GM13977 (cell line): Measurements from ENCODE around the gene RNF144B.

Experiments
- DNase-seq: peaks from one replicate; pipeline ENCODE4 v3.0.0; 2012; ENCODE audit warnings: low spot score
- CTCF ChIP-seq: IDR thresholded peaks from 2 replicates; pipeline ENCODE4 v1.5.1; 2012; ENCODE audit warnings: mild to moderate bottlenecking, control low read depth; ENCODE audit not compliant: insufficient read depth; ENCODE audit errors: extremely low read depth, missing control alignments
- in situ Hi-C: fragments of 300-500 bp; cut with MboI; formaldehyde crosslinking; loops from one replicate; pipeline ENCODE4 v1.12.0; 2022; ENCODE audit warnings: low sequenced_read_pairs, low pct_unique_long_range_greater_than_20kb, mixed read lengths, inconsistent platforms; ENCODE audit not compliant: unreplicated experiment

The RNF144B gene

DNA sequence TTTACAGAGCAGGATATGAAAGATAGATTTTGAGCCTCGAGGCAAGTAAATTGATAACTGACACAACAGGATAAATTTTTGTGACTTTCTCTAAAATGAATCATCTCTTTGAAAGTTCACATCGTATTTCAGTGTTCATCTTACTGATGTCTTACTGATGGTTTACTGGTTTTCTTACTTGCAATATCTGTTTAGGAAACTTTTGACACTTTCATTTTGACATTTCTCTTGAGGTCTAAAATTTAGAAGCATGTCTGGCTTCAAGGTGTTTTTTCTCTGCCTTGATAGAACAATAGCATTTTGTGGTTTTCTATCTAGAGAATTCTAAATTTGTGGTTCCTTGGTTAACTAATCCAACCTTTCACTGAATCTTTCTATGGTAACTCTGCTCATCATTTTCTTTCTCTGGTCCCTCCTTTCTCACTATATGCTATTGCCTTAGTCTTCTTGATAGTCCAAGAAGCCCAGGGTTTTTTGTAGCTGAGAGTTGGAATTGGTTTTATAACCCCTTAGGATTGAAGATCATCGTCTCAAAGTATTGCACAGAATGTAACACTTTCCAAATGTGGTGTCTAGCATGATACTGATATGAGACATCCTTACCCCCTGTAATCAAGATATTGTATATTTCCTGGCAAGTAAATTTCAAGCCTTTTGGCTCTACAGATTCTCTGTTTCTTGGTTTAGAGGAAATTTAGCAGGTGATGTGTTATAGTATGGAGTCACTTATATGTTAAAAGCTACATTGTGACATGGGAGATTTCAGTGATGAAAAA, 98.7 kb downstream of the RNF144B start:
- no peak for DNase-seq
- in situ Hi-C loops: no loop called here
- TF ChIP-seq CTCF: no peak

- TF ChIP-seq CTCF: no peak
- no peak for DNase-seq
- in situ Hi-C loops: no loop called here
These were observed 100.9 kb downstream of the RNF144B start for GRCh38 chr6:18488004-18488403.

GRCh38 chr6:18488526-18489270, 101.5 kb downstream of the RNF144B start:
- in situ Hi-C loops: no loop called here
- DNase-seq: no peak
- TF ChIP-seq CTCF: no peak

DNA sequence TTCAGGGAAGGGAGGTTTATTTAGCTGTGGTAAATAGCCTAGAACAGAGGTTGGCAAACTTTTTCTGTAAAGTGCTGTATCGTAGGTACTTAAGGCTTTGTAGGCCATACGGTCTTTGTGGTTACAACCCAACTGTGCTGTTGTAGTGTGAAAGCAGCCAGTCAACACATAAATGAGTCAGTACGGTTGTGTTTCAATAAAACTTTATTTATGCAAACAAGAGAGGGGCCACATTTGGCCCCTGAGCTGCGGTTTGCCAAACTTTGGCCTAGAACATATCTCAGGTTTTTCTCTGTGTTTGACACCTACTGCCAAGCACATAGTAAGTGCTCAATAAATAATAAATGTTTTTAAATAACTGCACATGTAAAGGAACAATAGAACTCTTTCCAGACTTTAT, 102.2 kb downstream of the RNF144B start:
- no peak for DNase-seq
- no peak for TF ChIP-seq CTCF
- in situ Hi-C loops: no loop called here

DNA sequence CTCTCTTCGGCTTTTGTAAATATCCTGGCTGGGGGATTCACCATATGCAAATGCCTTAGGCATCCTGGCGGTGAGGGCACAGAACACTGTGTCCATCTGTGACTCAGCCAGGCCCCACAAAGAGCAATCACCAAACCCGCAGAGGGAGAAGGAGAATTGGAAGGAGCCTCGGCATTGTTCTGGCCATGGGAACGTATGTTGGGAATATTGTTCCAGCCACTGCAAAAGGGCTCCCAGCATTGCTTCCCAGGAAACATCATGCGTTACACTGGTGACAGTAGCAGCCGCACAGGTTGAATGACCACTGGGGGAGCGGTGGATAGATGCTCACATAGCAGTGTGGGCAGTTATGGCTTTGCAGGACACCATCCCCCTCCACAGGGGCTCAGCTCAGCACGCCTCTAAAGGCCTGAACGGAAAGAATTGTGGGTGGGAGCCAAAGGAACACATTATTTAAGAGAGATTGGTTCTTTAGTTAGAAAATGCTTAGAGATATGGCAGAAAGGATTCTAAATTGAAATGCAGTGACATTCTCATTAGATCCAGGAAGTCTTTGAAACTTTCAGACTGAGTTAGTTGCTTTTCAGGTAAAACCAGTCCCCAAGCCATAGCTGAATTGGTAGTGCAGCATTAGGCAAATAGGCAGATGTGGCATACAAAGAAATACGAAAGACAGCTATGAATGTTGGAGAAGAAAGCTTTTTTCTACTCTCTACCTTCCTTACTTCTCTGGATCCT, 104.3 kb downstream of the RNF144B start:
- in situ Hi-C loops: no loop called here
- no peak for DNase-seq
- no peak for TF ChIP-seq CTCF

DNA sequence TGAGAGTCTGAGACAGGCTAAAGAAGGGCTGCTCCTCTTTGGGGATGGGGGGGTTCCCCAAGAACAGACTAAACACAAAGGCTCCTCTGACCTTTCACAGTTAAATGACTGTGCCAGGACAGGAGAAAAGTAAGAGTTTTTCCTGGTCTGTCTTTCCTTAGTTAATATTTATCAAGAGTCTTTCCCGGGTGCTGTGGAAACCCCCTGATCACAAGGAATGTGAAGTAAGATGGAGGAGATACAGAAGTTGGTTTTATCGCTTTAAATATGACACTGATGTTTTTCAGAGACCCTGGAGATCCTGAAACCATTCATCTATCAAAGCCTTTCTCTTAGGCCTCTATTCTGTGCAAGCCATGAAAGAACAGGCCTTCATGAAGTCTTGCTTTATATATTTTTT, 105.8 kb downstream of the RNF144B start:
- no peak for DNase-seq
- no peak for TF ChIP-seq CTCF
- in situ Hi-C loops: no loop called here
